ENCODE results near the gene PCNX2.

Gene PCNX2

GRCh38 chr1:232950197-232951176 is 345.0 kb downstream of the PCNX2 start, which contains the start of gene NTPCR (continued):
- TF ChIP-seq ZNF280D (tag by site-specific recombination; IDR thresholded peaks at IDR 0.05) (no peak), ZNF394 (tag by site-specific recombination; IDR thresholded peaks at IDR 0.05; ENCODE audit: borderline replicate concordance) (peak; percentile 50; the same call in 1 of the 2 replicates), ZNF221 (tag by site-specific recombination; IDR thresholded peaks at IDR 0.05; ENCODE audit: borderline replicate concordance) (no peak), ZNF311 (tag by site-specific recombination; IDR thresholded peaks at IDR 0.05; ENCODE audit: borderline replicate concordance) (no peak), ZIC2 (tag by site-specific recombination; IDR thresholded peaks at IDR 0.05) (no peak), ZBTB44 (tag by site-specific recombination; IDR thresholded peaks at IDR 0.05) (no peak; the same call in 1 of the 2 replicates), KLF10 (tag by site-specific recombination; IDR thresholded peaks at IDR 0.05) (0 out of 2 replicates have a peak, but pooled peaks have one; percentile 15), ZNF600 (tag by site-specific recombination; IDR thresholded peaks at IDR 0.05) (peak; percentile 85), ZNF350 (tag by site-specific recombination; IDR thresholded peaks at IDR 0.05) (no peak), REST (tag by site-specific recombination; IDR thresholded peaks at IDR 0.05) (no peak), ZNF777 (tag by site-specific recombination; IDR thresholded peaks at IDR 0.05; ENCODE audit: borderline replicate concordance) (no peak), PRDM1 (tag by site-specific recombination; IDR thresholded peaks at IDR 0.05) (no peak), BCL6B (tag by site-specific recombination; IDR thresholded peaks at IDR 0.05) (no peak), ZNF140 (tag by site-specific recombination; IDR thresholded peaks at IDR 0.05) (no peak), KLF8 (tag by site-specific recombination; IDR thresholded peaks at IDR 0.05) (peak; percentile 58), ZNF624 (tag by site-specific recombination; IDR thresholded peaks at IDR 0.05) (no peak), ZBTB26 (tag by site-specific recombination; optimal IDR thresholded peaks at IDR 0.05) (peak; percentile 47), CTCF (tag by site-specific recombination; IDR thresholded peaks at IDR 0.05) (peak; percentile 32; the same call in 1 of the 2 replicates), ZNF837 (tag by site-specific recombination; IDR thresholded peaks at IDR 0.05) (no peak), ZNF19 (tag by site-specific recombination; IDR thresholded peaks at IDR 0.05; ENCODE audit: low read depth) (no peak), ZNF362 (tag by site-specific recombination; IDR thresholded peaks at IDR 0.05) (no peak), GFI1B (tag by site-specific recombination; IDR thresholded peaks at IDR 0.05) (no peak), ZNF792 (tag by site-specific recombination; IDR thresholded peaks at IDR 0.05) (no peak)
